RWPE1 (cell line): ENCODE results near the gene FNDC3B.
A peak's percentile ranks its signal among the peaks of the same experiment; 100 is the strongest.

Experiments used
- CTCF ChIA-PET: fragments of 350-600 bp; sonication (Branson Sonifier 250); formaldehyde crosslinking; extraction: SDS; loops from one replicate; lab custom pipeline; 2021; lab: Yijun Ruan, JAX
- POLR2A ChIA-PET: fragments of 400-600 bp; formaldehyde crosslinking; extraction: SDS; loops from one replicate; lab custom pipeline; 2020; ENCODE audit warnings: antibody characterized with exemption; ENCODE audit not compliant: low non-redundant PET; lab: Yijun Ruan, JAX
- DNase-seq: peaks from one replicate; pipeline ENCODE4 v3.0.0; 2012; ENCODE audit warnings: low spot score
- H3K27ac ChIP-seq: fragments of 450-650 bp; 2 replicates; pipeline ENCODE4 v1.5.1; 2017
- TF ChIP-seq, protein P1 (sequence below): fragments of 450-650 bp; conservative IDR thresholded peaks from 2 replicates; pipeline ENCODE4 v1.5.1; 2017; ENCODE audit warnings: low read depth, mild to moderate bottlenecking

FNDC3B gene

DNA sequence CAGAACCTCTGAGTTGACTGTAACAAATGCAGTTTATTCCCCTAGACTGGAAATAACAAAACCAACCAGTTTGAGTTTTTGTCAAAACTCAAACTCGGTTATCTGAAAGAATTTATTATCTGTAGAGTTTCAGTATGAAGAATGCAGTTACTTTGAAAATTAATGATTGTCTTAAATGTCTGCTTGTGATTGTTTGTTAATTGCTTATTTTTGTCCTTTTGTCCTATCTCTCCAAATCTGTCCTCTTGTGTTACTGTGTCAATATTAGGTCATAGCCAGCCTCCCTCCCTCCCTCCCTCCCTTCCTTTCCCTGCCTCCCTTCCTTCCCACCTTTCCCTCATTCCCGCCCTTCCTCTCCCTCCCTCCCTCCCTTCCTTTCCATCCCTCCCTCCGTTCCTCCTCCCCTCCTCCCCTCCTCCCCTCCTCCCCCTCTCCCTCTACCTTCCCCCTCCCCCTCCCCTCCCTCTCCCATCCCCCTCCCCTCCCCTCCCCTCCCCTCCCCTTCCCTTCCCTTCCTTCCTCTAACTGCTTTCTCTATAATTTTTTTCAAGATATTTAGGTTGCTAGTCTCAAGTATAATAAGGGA lies 153.5 kb downstream of the FNDC3B start:
- DNase-seq, result no peak
- TF ChIP-seq, protein P1, sequence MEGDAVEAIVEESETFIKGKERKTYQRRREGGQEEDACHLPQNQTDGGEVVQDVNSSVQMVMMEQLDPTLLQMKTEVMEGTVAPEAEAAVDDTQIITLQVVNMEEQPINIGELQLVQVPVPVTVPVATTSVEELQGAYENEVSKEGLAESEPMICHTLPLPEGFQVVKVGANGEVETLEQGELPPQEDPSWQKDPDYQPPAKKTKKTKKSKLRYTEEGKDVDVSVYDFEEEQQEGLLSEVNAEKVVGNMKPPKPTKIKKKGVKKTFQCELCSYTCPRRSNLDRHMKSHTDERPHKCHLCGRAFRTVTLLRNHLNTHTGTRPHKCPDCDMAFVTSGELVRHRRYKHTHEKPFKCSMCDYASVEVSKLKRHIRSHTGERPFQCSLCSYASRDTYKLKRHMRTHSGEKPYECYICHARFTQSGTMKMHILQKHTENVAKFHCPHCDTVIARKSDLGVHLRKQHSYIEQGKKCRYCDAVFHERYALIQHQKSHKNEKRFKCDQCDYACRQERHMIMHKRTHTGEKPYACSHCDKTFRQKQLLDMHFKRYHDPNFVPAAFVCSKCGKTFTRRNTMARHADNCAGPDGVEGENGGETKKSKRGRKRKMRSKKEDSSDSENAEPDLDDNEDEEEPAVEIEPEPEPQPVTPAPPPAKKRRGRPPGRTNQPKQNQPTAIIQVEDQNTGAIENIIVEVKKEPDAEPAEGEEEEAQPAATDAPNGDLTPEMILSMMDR, result no peak
- CTCF ChIA-PET, result no interaction called here
- POLR2A ChIA-PET, result no interaction called here
- no peak overlapping the region for H3K27ac ChIP-seq

DNA sequence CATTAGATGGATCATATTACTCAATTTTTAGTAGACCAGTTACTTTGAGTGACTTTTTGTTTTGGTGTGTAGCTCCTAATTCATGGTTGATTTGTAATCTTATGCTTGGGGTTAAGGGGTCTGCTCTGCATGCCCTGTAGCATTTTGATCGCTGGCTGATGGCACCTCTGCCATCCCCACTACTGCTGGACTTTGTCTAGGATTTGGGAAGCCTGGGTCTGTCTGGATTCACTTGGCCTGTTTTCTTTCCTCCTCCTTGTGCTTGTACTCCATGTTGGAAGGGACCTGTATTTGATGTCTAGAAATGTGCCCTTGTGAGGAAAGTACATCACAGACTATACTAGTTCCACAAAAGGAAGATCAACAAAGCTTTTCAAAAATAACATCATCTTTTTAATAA lies 154.1 kb downstream of the FNDC3B start:
- CTCF ChIA-PET, result no interaction called here
- no peak for DNase-seq
- POLR2A ChIA-PET, result no interaction called here
- TF ChIP-seq, protein P1, result no peak
- no peak overlapping the region for H3K27ac ChIP-seq

DNA sequence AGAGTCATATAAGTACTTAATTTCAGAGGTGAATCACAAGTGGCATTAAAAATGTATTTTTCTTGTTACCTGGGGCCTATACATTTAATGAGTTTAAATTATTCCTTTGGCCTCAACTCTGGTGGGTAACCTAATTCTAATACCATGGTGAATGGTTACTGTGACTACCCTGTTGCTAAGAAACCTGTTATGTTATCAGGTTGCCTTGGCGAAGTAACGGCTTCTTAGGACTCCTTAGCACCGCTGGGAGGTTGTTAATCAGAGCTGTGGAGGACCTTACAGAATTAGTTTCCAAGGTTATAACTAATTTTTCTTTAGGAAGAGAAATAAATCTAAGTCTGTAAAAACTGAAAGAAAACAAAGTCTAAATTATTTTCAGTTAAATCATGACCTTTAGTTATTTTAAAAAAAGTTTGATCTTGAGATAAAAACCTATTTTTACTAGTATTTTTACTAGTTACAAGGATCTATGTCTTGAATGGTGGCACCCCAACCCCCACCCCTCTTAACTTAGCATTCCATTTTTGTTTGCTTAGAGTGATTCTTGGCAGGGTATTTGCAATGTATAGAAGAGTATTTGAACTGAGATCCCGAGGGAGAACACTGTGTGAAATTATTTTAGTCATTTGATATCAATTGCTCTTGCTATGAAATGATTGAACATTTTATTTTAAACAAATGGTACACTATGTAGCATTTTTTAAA lies 155.5 kb downstream of the FNDC3B start:
- CTCF ChIA-PET, result interaction anchor here (0.6 kb wide), 1 partner anchor 44 kb away, joined by 3 read pairs; no protein-coding TSS in a partner anchor
- DNase-seq, result peak; percentile 16
- no peak overlapping the region for H3K27ac ChIP-seq
- POLR2A ChIA-PET, result no interaction called here
- TF ChIP-seq, protein P1, result no peak

DNA sequence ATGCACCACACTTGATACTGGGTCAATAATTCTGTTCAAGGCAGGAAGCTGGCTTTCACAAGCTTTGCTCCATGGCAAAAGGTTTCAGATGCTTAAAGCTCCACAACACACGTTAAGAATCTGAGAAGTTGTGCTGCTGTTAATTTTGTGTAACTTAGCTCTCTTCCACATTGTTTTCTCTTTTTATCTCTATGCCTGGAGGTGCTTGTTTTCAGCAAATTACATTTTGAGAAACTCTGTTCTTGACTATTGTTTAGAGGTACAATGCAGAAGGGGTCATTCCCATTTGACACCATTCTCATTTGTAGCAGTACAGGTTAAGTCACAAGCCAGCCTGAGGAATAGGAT lies 156.0 kb downstream of the FNDC3B start:
- TF ChIP-seq, protein P1, result no peak
- CTCF ChIA-PET, result interaction anchor here (0.6 kb wide), 1 partner anchor 44 kb away, joined by 3 read pairs; no protein-coding TSS in a partner anchor
- H3K27ac ChIP-seq, result no peak overlapping the region
- no peak for DNase-seq
- POLR2A ChIA-PET, result no interaction called here

DNA sequence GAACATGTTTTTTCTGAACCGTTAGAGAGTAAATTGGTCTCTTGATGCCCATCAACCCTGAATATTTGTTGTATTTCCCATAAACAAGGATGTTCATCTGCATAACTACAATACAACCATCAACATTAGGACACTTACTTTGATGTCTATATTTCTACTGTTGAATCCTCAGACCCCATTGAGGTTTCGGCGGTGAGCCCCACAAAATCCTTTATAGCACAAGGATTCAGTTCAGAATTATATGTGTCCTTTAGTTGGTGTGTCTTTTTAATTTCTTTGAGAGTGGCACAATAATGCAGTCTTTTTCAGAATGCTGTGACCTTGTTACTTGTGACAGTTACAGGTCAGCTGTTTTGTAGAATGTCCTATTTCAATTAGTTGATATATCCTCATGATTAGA lies 158.0 kb downstream of the FNDC3B start:
- ChIA-PET POLR2A (no interaction called here), CTCF (no interaction called here)
- H3K27ac ChIP-seq, result no peak overlapping the region
- TF ChIP-seq, protein P1, result no peak
- no peak for DNase-seq

DNA sequence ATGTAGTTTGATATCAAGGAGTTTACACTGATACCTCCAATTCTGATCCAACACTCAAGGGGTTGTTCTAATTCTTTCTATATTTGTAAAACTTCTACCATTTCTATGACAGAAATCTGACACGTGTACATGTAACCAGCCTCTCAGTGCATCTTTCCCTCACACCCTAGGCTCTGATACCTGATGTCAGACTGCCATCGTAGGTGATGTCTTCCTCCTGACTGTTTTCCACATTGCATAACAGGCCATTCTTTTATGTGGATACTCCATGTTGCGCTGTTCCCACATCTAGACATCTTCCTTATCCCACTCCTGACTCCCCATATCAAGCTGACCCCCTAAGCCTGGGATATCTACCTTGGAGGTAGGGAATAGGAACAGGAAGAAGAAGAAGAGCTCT lies 159.1 kb downstream of the FNDC3B start:
- CTCF ChIA-PET, result no interaction called here
- POLR2A ChIA-PET, result no interaction called here
- no peak overlapping the region for H3K27ac ChIP-seq

More for the DNA sequence above, 159.1 kb downstream of the FNDC3B start:
- TF ChIP-seq, protein P1, result no peak
- DNase-seq, result no peak
